Erythroblast (primary cell): ENCODE measurements around the gene IARS1.

Experiments used
- GATA1 ChIP-seq: IDR thresholded peaks from 2 replicates; pipeline ENCODE4 v1.6.1; 2011; ENCODE audit warnings: low read depth, mild to moderate bottlenecking, control low read depth, low read length, moderate library complexity
- POLR2A ChIP-seq: IDR thresholded peaks from 2 replicates; pipeline ENCODE4 v1.6.1; 2011; ENCODE audit warnings: mild to moderate bottlenecking, low read length

- no peak for TF ChIP-seq POLR2A
- TF ChIP-seq GATA1: no peak
Observed at GRCh38 chr9:92289708-92290390, 3.6 kb downstream of the IARS1 start.
